ENCODE measurements around the gene UNC13B.

GRCh38 chr9:35293376-35293964 lies 131.7 kb downstream of the UNC13B start:
- TF ChIP-seq, protein P1, sequence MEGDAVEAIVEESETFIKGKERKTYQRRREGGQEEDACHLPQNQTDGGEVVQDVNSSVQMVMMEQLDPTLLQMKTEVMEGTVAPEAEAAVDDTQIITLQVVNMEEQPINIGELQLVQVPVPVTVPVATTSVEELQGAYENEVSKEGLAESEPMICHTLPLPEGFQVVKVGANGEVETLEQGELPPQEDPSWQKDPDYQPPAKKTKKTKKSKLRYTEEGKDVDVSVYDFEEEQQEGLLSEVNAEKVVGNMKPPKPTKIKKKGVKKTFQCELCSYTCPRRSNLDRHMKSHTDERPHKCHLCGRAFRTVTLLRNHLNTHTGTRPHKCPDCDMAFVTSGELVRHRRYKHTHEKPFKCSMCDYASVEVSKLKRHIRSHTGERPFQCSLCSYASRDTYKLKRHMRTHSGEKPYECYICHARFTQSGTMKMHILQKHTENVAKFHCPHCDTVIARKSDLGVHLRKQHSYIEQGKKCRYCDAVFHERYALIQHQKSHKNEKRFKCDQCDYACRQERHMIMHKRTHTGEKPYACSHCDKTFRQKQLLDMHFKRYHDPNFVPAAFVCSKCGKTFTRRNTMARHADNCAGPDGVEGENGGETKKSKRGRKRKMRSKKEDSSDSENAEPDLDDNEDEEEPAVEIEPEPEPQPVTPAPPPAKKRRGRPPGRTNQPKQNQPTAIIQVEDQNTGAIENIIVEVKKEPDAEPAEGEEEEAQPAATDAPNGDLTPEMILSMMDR (IDR thresholded peaks at IDR 0.05): no peak
- TF ChIP-seq POLR2A (IDR thresholded peaks at IDR 0.05): no peak
